ENCODE data around the gene KIRREL3.

DNA sequence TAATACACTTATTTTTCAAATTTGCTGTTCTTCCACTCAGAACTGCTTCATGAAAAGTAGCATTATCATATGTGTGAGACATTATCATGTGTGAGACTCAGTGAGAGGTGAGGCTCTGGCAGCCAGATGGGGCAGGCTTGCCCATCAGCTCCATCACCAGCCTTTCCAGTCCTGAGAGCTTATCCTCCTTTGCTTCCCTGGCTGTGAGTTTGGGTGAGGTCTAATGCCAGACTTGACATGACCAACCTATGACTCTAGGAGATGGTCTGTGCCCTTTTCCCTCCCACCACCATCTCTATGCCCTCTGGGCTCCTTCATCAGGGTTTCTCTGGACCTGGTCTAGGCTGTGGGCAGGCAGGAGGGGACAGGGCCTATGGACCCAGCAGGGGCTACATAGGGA is 145.0 kb downstream of the KIRREL3 start:
- TF ChIP-seq POLR2A (IDR thresholded peaks at IDR 0.05) = no peak
- TF ChIP-seq, protein P1, sequence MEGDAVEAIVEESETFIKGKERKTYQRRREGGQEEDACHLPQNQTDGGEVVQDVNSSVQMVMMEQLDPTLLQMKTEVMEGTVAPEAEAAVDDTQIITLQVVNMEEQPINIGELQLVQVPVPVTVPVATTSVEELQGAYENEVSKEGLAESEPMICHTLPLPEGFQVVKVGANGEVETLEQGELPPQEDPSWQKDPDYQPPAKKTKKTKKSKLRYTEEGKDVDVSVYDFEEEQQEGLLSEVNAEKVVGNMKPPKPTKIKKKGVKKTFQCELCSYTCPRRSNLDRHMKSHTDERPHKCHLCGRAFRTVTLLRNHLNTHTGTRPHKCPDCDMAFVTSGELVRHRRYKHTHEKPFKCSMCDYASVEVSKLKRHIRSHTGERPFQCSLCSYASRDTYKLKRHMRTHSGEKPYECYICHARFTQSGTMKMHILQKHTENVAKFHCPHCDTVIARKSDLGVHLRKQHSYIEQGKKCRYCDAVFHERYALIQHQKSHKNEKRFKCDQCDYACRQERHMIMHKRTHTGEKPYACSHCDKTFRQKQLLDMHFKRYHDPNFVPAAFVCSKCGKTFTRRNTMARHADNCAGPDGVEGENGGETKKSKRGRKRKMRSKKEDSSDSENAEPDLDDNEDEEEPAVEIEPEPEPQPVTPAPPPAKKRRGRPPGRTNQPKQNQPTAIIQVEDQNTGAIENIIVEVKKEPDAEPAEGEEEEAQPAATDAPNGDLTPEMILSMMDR (IDR thresholded peaks at IDR 0.05) = no peak

Measured in testis (tissue), 2 donors.